Mesendoderm (in vitro differentiated cells): Measurements from ENCODE around the gene ARL13B.
"Not testable (repeated sequence)": the region's sequence is repeated elsewhere in the genome, so short reads cannot be mapped to it uniquely, and the experiment has no call there.

Source experiments
- DNase-seq: peaks from one replicate; pipeline ENCODE4 v3.0.0; 2013
- H2AK5ac ChIP-seq: 2 replicates; pipeline ENCODE4 v1.6.1; 2013; ENCODE audit warnings: low read length, inconsistent platforms
- H2BK120ac ChIP-seq: 2 replicates; pipeline ENCODE4 v1.6.1; 2013; ENCODE audit warnings: low read depth, mild to moderate bottlenecking, low read length, moderate library complexity, mixed read lengths
- H2BK15ac ChIP-seq: replicated peaks from 2 replicates; pipeline ENCODE4 v1.6.1; 2013; ENCODE audit warnings: low read depth, mild to moderate bottlenecking, moderate library complexity
- H2BK5ac ChIP-seq: 2 replicates; pipeline ENCODE4 v1.6.1; 2013; ENCODE audit warnings: low read length, inconsistent platforms
- H3K18ac ChIP-seq: 2 replicates; pipeline ENCODE4 v1.6.1; 2013; ENCODE audit warnings: mild to moderate bottlenecking, low read length, mixed read lengths
- H3K23ac ChIP-seq: one replicate; pipeline ENCODE4 v1.6.1; 2013; ENCODE audit warnings: low read length
- H3K27ac ChIP-seq: 2 replicates; pipeline ENCODE4 v1.5.1; 2013; ENCODE audit warnings: low read depth, mild to moderate bottlenecking, inconsistent platforms, low read length, moderate library complexity
- H3K27me3 ChIP-seq: 2 replicates; pipeline ENCODE4 v1.6.1; 2013; ENCODE audit warnings: low read length, control low read depth, mild to moderate bottlenecking, inconsistent platforms; ENCODE audit not compliant: insufficient read depth, poor library complexity
- H3K36me3 ChIP-seq: 2 replicates; pipeline ENCODE4 v1.6.1; 2013; ENCODE audit warnings: low read length, inconsistent platforms; ENCODE audit not compliant: control insufficient read depth, insufficient read depth
- H3K4ac ChIP-seq: one replicate; pipeline ENCODE4 v1.6.1; 2013; ENCODE audit warnings: low read depth, mild to moderate bottlenecking, low read length, moderate library complexity
- H3K4me1 ChIP-seq: 2 replicates; pipeline ENCODE4 v1.6.1; 2013; ENCODE audit warnings: low read depth, low read length, inconsistent platforms; ENCODE audit not compliant: control insufficient read depth
- H3K4me2 ChIP-seq: 2 replicates; pipeline ENCODE4 v1.6.1; 2013; ENCODE audit warnings: low read length
- H3K4me3 ChIP-seq: 2 replicates; pipeline ENCODE4 v1.5.1; 2013; ENCODE audit warnings: mild to moderate bottlenecking, low read length
- H3K56ac ChIP-seq: one replicate; pipeline ENCODE4 v1.6.1; 2013; ENCODE audit warnings: low read length
- H3K79me1 ChIP-seq: 2 replicates; pipeline ENCODE4 v1.6.1; 2013; ENCODE audit warnings: low read length, inconsistent platforms
- H3K79me2 ChIP-seq: 2 replicates; pipeline ENCODE4 v1.6.1; 2013; ENCODE audit warnings: mild to moderate bottlenecking, low read length; ENCODE audit not compliant: control insufficient read depth, insufficient read depth
- H3K9ac ChIP-seq: 2 replicates; pipeline ENCODE4 v1.6.1; 2013; ENCODE audit warnings: low read length, inconsistent platforms
- H4K5ac ChIP-seq: one replicate; pipeline ENCODE4 v1.6.1; 2013; ENCODE audit warnings: low read length
- H4K8ac ChIP-seq: one replicate; pipeline ENCODE4 v1.6.1; 2013; ENCODE audit warnings: low read depth, mild to moderate bottlenecking, control low read depth, low read length, moderate library complexity
- WGBS: extraction: QIAGEN DNeasy Blood & Tissue Kit; methylation state at CpG from one replicate; pipeline ENCODE4 v1.1.7; 2013; ENCODE audit warnings: low lambda C conversion rate, missing lambda C conversion rate; ENCODE audit not compliant: insufficient coverage; ENCODE audit errors: extremely low coverage; 5-methylcytosine and 5-hydroxymethylcytosine counted together

Gene ARL13B

DNA sequence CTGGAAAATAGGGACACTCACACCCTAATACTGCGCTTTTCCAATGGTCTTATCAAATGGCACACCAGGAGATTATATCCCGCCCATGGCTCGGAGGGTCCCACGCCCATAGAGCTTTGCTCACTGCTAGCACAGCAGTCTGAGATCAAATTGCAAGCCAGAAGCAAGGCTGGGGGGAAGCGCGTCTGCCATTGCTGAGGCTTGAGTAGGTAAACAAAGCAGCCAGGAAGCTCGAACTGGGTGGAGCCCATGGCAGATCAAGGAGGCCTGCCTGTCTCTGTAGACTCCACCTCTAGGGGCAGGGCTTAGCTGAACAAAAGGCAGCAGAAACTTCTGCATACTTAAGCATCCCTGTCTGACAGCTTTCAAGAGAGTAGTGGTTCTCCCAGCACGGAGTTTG is 30.0 kb upstream of the ARL13B start:
- not testable (repeated sequence) for H3K9ac ChIP-seq, H3K27me3 ChIP-seq, H4K8ac ChIP-seq, H3K79me2 ChIP-seq, H3K79me1 ChIP-seq, H2BK5ac ChIP-seq, H3K56ac ChIP-seq, H4K5ac ChIP-seq, H3K4me1 ChIP-seq, DNase-seq, H3K27ac ChIP-seq, H3K4ac ChIP-seq, H2AK5ac ChIP-seq, H3K4me3 ChIP-seq, H2BK15ac ChIP-seq, H2BK120ac ChIP-seq, H3K4me2 ChIP-seq, H3K36me3 ChIP-seq, H3K23ac ChIP-seq, H3K18ac ChIP-seq
- no CpG with 5 or more reads among the region's 8 CpGs for WGBS

DNA sequence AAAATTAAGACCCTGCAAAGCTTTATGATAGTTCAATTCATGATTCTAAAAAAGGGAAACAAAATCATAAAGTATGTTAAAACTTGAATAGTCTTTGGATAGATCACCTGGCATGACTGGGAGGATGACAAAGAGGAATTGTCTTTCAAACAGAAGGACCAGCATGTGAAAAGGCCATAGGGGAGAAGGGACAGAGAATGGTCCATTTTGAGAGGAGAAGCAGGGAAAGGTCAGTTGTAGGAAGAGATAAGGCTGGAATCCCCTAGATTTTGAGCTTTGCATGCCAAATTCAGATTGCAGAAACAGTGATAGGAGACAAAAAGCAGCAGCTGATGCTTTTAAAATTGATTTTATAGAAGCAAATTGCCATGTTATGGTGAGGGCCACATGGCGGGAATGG is 18.9 kb upstream of the ARL13B start:
- no peak overlapping the region for H4K8ac ChIP-seq
- H2BK15ac ChIP-seq, result no peak overlapping the region
- no peak overlapping the region for H3K4me2 ChIP-seq
- H3K79me2 ChIP-seq, result no peaks in the 10 kb centered on the region
- WGBS, result no CpG with 5 or more reads among the region's 1 CpG
- no peaks in the 10 kb centered on the region for H3K36me3 ChIP-seq
- no peak overlapping the region for H2AK5ac ChIP-seq
- H3K4ac ChIP-seq, result no peak overlapping the region
- H3K79me1 ChIP-seq, result no peaks in the 10 kb centered on the region
- H2BK120ac ChIP-seq, result no peak overlapping the region
- DNase-seq, result no peak
- no peaks in the 10 kb centered on the region for H3K4me1 ChIP-seq
- H4K5ac ChIP-seq, result no peak overlapping the region
- no peak overlapping the region for H3K4me3 ChIP-seq
- no peak overlapping the region for H3K9ac ChIP-seq
- no peak overlapping the region for H3K27ac ChIP-seq
- no peak overlapping the region for H3K18ac ChIP-seq
- no peak overlapping the region for H3K56ac ChIP-seq
- H3K23ac ChIP-seq, result no peak overlapping the region
- no peak overlapping the region for H2BK5ac ChIP-seq
- no peaks in the 10 kb centered on the region for H3K27me3 ChIP-seq

DNA sequence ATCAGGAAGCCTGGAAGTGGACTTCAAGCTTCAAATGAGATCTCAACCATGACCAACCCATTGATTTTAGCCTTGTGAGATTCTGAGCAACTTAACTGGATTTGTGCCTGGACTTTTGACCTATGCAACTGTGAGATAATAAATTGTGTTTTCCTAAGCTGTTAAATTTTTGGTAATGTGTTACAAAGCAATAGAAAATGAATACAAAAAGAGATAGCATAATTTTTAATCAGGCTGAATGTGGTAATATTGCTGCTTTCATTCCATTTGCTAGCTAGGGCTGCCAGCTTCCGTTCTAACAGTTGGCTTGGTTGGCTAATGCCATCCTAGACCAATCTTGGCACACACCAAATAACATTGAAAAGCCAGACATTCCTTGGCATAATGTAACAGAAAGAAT is 18.5 kb upstream of the ARL13B start:
- Histone ChIP-seq H4K5ac (no peak overlapping the region), H3K27ac (no peak overlapping the region), H3K36me3 (no peaks in the 10 kb centered on the region), H3K23ac (no peak overlapping the region), H3K4me3 (no peak overlapping the region), H2BK120ac (no peak overlapping the region), H3K4ac (no peak overlapping the region), H3K27me3 (no peaks in the 10 kb centered on the region), H4K8ac (no peak overlapping the region), H2BK15ac (no peak overlapping the region), H3K18ac (no peak overlapping the region), H3K4me2 (no peak overlapping the region), H3K9ac (no peak overlapping the region), H3K79me2 (no peaks in the 10 kb centered on the region), H2AK5ac (no peak overlapping the region), H3K79me1 (no peaks in the 10 kb centered on the region), H3K56ac (no peak overlapping the region), H3K4me1 (no peaks in the 10 kb centered on the region), H2BK5ac (no peak overlapping the region)
- WGBS, result no CpG with 5 or more reads among the region's 1 CpG
- DNase-seq, result no peak

DNA sequence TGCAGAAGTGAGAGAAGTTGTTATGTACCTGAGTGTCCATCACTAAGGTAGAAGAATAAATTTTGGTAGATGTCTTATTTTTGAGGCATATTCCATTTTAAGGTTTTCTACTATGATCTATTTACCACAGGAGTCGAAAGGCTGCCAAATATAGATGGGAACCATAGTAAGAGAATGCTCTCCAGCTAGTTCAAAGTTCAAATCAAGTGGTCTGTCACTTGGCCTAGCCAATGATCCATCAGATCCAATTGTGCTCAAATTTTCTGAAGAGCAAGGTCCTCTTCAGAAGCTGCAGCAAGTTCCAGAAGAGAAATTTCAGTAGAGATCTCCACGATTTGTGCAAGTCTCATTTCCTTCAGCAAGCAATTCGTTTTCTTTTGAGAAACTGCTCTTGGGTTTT is 17.2 kb upstream of the ARL13B start:
- Histone ChIP-seq H4K8ac (no peak overlapping the region), H3K9ac (no peak overlapping the region), H3K4me2 (no peak overlapping the region), H2BK5ac (no peak overlapping the region), H3K79me2 (no peaks in the 10 kb centered on the region), H3K23ac (no peak overlapping the region), H2BK120ac (no peak overlapping the region), H4K5ac (no peak overlapping the region), H3K79me1 (no peaks in the 10 kb centered on the region), H3K56ac (no peak overlapping the region), H3K4me3 (no peak overlapping the region), H2BK15ac (no peak overlapping the region), H3K36me3 (no peaks in the 10 kb centered on the region), H3K4ac (no peak overlapping the region), H3K27me3 (no peaks in the 10 kb centered on the region), H2AK5ac (no peak overlapping the region), H3K4me1 (no peaks in the 10 kb centered on the region), H3K27ac (no peak overlapping the region), H3K18ac (no peak overlapping the region)
- DNase-seq, result no peak
- WGBS, result no CpG with 5 or more reads among the region's 3 CpGs

DNA sequence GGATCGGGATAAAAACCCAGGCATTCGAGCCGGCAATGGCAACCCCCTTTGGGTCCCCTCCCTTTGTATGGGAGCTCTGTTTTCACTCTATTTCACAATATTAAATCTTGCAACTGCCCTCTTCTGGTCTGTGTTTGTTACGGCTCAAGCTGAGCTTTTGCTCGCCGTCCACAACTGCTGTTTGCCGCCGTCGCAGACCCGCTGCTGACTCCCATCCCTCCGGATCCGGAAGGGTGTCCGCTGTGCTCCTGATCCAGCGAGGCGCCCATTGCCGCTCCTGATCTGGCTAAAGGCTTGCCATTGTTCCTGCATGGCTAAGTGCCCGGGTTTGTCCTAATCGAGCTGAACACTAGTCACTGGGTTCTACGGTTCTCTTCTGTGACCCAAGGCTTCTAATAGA is 14.8 kb upstream of the ARL13B start:
- DNase-seq, H3K27me3 ChIP-seq, H3K18ac ChIP-seq, H3K36me3 ChIP-seq, H3K27ac ChIP-seq, H3K56ac ChIP-seq, H3K9ac ChIP-seq, H4K5ac ChIP-seq, H2BK120ac ChIP-seq, H3K4ac ChIP-seq, H3K23ac ChIP-seq, H3K79me1 ChIP-seq, H3K4me2 ChIP-seq, H4K8ac ChIP-seq, H3K4me3 ChIP-seq, H3K4me1 ChIP-seq, H3K79me2 ChIP-seq, H2BK5ac ChIP-seq, H2BK15ac ChIP-seq, H2AK5ac ChIP-seq: not testable (repeated sequence)
- WGBS, result no CpG with 5 or more reads among the region's 19 CpGs

DNA sequence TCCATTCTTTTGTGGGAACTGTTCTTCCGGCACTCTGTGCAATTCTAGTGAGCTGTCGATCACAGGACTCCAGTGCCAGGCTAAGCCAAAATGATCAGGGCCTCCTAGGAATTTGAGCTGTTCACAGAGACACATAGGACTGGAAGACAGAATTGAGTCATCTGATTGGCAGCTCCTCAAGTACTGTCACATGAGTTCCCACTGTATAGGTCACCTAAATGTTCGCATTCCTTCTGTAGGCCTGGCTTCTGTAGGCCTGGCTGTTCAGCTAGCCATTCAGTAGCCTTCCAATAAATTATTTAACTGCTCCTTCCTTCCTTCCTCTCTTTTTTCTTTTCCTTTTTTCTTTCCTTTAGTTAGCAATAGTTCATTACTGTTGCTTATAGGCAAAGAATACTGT is 10.5 kb upstream of the ARL13B start:
- H3K4me1 ChIP-seq, result peaks cover 2% of the 10 kb centered on the region
- no peak overlapping the region for H3K27ac ChIP-seq
- WGBS, result no CpG with 5 or more reads among the region's 3 CpGs
- H3K79me2 ChIP-seq, result no peaks in the 10 kb centered on the region
- no peak overlapping the region for H3K9ac ChIP-seq
- H4K8ac ChIP-seq, result no peak overlapping the region
- H4K5ac ChIP-seq, result no peak overlapping the region
- H3K4me2 ChIP-seq, result no peak overlapping the region
- H2AK5ac ChIP-seq, result no peak overlapping the region
- no peak overlapping the region for H2BK120ac ChIP-seq
- no peak overlapping the region for H2BK15ac ChIP-seq
- H3K56ac ChIP-seq, result no peak overlapping the region
- DNase-seq, result peak; percentile 46
- no peak overlapping the region for H2BK5ac ChIP-seq
- no peak overlapping the region for H3K4ac ChIP-seq
- no peaks in the 10 kb centered on the region for H3K79me1 ChIP-seq
- no peaks in the 10 kb centered on the region for H3K36me3 ChIP-seq
- no peak overlapping the region for H3K23ac ChIP-seq
- H3K27me3 ChIP-seq, result no peaks in the 10 kb centered on the region
- H3K4me3 ChIP-seq, result no peak overlapping the region
- no peak overlapping the region for H3K18ac ChIP-seq
